Hippocampal formation (tissue), 2 donors: Measurements from ENCODE around the gene CDH16.

Experiments used
- DNase-seq, 2 donors: peaks; one replicate each; lab custom pipeline; 2025; lab: John Stamatoyannopoulos, UW

Gene CDH16

DNA sequence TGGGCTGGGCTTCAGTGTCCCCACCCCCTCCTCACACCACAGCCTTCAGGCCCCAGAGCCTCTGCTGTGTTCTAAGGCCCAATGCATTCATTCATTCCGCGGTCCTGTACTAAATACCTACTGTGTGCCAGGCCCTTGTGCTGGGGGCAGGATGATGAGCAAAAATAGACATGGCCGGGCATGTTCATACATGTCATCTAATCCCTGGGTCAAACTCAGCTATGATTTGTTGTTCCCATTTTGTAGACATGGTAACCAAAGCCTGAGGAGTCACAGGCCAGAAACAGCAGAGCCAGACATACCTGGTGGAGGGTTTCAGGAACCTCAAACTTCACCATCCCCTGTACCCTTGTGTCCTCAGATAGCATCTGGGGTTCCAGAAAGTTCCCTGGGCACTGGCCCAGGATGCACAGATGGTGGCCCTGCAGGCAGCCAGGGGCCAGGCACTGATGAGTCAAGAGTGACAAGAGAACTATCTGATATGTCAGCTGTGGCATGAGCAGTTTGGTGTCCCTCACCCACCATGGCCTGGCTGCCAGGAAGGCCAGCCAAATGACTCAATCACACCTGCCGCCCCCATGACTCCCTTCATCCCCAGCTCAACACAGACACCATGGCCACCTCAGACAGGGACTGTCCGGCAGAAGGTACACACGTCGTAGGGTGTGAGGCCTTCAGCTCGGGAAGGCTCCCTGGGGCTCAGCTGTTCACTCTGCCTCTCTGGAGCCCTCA lies 9.4 kb upstream of the CDH16 start:
- no peak for DNase-seq

DNA sequence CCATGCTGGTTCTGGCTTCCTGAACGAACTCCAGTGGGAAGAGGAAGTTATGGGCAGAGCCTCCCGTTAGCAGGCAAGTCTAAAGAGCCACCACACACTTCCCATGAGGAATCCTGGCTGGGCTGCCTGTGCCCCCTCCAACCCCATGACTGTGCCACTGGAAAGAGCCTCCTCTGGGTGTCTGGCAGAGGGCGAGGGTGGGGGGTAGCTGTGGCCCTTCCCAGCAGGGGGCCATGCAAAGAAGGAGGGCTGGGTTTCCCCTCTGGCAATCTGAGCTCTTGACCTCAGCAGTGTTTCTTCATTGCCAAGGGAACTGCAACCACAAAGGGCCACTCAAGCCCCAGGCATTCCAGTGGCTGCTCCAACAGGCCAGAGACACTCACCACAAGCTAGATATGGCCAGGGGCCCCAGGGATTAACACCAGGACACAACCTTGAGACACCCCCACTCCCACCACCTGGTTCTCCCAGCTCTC lies 8.3 kb upstream of the CDH16 start:
- no peak for DNase-seq

DNA sequence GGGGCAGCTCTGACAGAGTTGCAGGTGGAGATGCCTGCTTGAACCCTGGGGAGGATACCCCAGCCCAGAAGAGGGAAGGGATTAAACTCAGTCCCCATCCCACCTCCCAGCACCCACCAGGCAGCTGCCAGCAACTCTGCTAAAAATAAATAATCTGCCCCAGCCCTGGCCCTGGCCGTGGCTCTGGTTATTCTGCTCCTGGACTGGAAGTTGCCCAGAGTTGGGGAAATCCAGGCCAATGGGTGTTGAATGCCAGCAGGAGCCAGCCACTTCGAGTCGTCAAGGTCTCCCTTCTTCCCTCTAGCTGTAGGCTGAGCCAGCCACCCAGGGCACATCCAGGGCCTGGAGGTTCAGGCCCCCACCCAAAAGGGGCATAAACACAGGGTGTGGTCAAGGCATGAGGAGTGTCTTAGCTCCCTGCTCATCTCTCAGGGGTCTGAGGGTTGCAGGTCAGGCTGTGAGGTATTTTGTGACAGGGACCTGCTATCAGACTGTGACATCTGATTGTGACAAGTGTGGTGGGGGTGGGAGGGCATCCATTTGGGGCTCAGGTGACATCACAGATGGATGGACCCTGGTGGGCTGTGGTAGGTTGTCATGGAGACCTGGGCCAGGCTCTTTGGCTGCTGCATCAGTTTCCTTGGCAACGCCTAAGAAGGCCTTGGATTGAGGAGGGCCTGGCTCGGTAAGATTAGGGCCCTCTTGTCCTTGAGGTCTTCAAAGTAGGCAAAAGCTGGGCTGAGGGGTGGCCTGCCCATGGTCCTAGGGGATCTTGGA lies 7.7 kb upstream of the CDH16 start:
- DNase-seq, result no peak

DNA sequence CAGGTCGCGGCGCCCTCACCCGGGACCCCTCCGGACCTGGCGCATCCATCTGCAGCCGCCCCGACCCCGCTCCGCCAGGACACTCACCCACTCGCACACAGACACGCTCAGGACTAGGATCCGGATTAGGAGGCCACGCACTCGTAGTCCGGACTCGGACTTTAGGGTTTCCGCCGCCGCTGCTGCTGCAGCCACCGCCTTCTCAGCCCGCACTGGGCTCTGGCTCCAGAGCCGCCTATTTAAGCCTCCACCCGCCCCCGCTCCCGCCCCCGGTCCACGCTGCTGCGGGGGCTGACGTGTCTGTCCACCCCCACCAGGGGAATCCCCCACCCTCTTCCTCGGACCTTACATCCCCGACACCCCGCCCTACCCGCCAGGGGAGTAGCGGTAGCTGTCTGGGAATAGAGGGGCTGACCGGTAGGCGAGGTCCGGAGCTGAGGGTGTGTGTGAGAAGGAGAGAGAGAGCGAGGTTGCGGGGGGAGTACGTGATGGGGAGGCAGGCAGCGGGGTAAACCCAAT lies 6.7 kb upstream of the CDH16 start, which contains the start of gene RRAD:
TSS of gene RRAD (minus strand) at position 214 of the 519 bp plus-strand sequence. CDS start 356 bp downstream, outside the sequence.
- DNase-seq, result no peak

DNA sequence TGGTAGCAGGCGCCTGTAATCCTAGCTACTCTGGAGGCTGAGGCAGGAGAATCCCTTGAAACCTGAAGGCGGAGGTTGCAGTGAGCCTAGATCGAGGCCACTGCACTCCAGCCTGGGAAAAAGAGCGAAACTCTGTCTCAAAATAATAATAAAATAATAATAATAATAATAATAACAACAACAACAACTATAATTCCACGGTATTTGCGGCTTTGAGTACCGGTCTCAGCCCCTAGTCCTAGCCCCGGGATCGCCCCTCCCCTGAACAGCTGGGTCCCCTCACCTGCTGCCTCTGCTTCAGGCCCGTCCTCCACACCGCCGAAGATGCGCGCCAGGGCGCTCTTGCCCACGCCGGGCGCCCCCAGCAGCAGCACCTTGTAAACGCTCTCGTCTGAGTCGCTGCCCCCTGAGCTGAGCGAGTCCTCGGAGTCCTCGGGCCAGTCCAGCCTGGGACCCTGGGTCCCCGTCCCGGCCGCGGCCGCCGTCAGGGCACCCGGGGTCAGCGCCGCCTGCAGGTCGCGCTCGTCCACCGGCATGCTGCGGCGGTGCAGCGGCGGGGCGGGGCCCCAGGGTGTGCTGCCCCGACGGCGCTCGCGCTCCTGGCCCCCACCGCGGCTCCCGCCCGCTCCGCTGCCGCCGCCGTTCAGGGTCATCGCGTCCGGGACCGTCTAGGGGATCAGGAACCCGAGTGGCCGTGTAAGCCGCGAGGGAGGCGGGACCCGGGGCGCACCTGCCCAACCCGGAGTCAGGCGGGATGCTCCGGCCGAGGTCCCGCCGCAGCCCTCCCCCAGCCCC lies 6.0 kb upstream of the CDH16 start:
- no peak for DNase-seq

DNA sequence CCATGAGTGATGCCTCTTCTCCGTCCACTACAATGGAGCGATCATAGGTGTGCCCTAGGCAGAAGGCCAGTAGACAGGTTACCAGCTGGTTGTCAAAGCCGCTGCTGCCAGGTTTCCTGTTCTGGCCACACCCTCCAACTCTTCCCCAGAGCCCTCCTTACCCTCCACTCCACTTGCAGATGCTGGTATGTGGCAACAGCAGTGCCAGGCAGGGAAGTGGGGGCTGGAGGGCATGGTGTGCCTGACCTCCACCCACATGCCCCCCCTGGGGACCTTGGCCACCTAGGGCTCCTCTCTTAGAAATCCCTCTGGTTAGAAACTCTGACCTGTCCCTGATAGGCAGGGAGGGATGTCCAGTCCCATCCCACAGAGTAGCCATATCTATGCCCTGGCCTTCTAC lies 5.2 kb upstream of the CDH16 start:
- no peak for DNase-seq

DNA sequence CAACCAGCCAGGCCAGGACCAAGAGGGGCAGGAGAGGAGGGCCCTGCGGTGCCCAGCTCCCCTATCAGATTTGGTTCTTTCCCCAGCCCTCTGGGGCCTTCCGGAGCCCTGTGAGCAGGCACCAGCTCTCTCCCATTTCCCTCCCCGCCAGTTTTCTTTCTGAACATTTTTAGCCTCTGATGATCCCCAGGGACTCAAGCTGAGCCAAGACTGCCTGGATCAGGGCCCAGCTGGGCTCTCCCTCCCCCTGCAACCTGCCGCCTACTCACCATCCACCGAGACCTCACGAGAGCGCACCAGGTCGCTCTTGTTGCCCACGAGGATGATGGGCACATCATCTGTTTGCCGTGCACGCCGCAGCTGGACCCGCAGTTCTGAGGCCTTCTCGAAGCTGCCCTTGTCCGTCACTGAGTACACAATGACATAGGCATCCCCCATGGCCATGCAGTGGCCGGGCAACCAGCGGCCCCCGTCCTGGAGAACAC lies 4.6 kb upstream of the CDH16 start:
- no peak for DNase-seq

DNA sequence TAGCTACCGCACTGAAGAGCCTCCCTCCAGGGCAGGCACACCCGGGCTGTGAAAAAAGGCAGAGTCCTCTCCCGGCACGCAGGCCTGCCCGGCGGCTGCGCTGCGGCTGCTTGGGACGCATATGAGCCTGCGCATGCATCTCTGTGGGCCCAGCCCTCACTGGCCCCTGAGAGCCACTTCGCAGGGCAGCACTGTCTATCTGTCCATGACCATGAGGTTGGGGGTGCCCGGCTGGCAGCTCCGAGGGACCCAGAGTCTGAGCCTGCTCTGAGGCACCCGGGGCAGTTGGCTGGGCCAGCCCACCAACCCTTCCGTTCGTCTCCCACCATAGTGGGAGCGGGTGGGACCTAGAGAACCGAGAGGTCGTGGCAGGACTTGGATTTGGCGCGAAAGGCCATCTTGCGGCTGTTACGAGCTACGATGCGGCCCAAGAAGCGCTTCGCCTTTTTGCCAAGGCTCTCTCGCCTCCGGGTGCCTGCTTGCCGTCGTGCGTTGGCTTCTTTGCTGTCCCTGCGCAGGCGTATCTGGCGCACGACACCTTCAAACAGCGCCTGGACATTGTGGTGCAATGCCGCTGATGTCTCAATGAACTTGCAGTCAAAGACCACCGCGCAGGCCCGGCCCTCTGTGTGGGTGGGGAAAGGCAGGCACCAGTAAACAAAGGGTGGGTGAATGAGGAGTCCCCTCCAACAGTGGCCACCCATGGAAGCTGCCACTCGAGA lies 3.2 kb upstream of the CDH16 start:
- no peak for DNase-seq

DNA sequence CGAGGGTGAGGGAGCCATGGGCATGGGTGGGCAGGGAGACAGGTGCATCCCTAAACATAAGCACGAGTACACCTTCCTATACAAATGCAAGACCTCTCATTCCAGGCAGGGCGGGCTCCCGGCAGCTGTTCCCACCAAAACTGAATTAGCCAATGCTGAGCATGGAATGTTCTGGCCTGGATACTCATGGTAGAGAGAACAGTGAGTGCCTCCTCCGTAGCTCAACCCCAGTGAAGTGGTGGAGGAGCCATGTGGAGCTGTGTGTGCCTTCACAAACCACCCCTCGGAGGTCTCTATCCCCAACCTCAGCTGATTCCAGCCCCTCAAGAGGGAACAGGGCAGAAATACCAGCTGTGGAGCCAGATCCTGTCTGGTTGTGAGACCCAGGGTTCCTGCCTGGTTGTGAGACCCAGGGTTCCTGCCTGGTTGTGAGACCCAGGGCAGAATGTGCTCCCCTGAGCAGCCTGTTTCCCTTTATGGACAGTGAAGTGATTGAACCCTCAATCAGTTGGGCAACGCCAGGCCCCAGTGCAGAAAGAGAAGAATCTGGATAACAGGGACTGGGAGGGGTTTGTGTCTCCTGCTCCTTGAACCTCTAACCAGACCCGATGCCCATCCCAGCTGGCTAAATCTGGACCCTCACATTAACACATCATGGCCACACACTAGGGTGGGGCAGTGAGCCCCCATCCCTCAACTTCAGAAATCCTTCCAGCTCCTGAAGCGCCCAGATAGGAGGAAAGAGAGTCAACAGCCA lies 2.4 kb upstream of the CDH16 start:
- no peak for DNase-seq

DNA sequence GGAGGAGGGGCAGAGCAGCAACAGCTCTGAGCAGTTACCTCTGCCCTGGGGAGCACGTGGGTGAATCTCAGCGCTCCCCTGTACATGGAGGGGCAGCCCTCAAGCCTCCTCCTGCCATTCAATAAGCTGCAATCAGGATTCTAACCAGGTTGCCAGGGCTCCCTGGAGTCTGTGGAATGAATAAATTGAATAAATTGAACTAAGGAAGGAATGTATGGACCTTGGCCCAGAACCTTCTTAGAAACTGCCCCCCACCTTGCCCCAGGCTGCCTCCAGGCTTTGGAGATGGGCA lies 1.6 kb upstream of the CDH16 start:
- DNase-seq, result no peak

DNA sequence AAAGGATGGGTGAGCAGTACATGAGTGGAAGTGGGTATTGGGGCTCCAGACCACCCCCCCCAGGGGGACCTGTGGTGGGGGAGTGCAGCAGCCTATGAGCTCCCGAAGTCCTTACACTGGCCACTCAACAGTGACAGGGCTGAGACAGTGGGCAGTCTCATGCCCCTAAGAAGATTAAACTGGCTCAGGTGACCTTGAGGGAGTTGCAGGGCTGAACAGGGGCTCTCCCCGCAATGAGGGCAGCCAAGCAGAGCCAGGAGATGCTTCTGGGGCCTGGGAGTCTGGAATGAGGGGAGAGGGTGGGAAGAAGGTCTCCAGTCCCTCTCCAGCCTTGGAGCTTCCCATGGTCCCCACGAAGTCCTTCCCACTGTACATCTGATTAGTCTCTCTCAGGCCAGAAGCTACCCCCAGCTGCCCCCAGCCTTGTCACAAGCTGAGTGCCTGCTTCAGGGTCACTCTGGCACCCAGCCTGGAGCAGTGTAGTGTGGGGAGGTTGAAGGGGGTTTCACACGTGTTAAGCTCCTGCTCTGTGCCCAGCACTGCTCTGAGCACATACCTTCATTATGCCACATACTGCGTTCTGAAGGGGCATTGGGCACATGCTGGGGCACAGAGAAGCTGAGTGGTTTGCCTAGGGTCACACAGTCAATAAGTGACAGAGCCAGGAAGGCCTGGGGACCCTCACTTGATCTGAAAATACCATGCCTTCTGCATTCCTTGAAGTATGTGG lies 1.0 kb upstream of the CDH16 start:
- DNase-seq, result no peak

DNA sequence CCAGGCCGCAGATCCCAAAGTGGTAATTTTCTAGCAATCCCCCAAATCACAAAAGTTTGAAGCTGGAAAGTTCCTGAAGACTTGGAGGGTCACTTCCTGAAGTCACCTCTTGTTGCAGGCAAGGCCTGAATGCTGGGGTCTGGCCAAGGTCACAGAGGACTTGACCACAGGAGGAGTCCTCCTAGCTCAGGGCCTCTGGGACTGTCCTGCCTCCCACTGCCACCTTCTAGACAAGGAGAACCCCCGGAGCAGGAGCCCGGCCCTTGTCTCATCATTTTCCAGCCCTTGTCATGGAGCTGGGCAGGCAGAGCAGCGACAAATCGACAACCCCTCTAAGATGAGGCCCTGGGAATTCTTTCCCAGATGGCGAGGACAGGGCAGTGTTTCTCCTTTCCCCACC lies 330 bp downstream of the CDH16 start:
- DNase-seq, result no peak

DNA sequence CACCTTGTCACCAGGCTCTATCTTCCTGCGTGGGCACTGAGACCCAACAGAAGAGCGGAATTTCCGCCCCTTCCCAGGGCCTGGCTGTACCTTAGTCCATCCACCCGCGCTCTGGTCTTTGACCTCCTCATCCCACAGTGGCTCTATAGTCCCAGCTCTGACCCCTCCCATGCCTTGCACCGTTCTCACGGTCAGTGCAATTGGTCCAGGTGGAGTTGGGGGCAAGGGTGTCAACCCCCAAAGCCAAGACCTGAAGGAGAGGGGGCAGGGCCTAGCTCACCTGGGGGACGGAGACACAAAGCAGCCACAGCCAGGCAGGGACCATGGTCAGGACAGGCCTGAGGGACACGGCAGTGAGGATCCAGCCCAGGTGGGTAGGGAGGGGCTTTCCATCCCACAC lies 944 bp downstream of the CDH16 start:
- no peak for DNase-seq

DNA sequence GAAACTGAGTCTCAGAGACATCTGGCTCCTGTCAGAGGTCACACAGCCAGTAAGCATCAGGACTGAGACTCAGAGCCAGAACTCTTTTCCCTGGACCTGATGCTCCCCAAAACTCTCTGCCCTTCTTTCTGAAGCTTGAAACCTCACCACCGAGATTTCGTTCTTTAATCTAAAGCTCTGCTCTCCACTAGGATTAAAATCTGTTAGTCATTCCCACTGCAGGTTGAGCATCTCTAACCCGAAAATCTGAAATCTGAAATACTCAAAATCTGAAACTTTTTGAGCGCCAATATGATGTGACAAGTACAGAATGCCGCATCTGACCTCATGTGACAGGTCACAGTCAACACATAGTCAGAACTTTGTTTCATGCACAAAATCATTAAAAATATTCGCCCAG lies 2.2 kb downstream of the CDH16 start:
- DNase-seq, result no peak

DNA sequence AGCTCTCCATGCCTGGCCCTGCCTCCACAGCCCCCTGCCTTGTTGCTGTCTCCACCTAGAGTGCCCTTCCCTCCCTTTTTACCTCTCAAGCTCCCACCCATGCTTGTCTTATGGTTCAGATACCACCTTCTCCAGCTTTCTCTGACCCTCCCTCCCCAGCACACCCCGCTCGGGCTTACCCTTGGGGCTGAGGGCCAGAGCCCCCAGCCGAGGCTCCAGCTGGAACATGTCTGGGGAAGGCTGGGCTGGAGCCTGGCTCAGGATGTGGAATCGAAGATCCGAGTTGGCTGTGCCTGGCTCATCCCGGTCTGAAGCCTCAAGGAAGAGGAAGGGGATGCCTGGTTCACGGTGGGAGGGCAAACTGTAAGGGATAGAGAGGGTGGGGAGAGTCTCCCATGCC lies 3.6 kb downstream of the CDH16 start:
- DNase-seq, result no peak

DNA sequence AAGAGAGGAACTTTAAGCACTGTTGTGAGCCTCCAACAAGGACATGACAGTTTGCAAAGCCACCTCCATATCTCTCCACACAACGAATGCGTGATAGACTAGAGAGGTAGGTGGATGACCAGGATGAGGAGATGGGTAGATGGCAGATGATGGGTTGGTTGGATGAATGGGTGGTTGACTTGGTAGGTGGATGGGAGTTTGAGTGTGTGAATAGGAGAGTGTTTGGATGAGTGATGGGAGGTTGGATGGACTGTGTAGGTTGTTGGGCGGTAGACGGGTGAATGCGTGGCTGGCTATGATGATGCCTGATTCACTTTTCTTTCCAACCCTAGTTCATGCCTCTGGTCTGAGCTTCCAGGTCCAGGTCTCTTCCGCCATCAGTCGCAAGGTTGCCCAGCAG lies 4.1 kb downstream of the CDH16 start:
- DNase-seq, result no peak

DNA sequence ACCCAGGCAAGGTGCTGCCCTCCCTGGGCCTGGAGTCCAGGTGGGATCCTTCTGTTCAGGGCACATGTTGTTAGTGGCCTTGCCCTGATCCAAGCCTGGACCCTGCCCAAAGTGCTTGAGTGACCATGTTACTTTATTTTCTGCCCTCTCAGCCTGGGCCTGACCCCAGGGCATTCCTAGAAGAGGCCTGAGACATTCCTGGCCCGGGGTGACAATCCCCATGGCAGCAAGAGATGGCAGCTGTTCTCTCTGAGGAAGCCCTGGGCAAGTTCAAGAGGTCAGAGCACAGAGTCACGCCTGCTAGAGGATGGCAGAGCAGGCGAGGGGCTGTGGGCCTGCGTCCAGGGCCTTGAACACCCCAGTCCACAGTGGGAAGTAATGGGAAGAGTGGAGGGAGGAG lies 5.0 kb downstream of the CDH16 start:
- DNase-seq, result no peak

DNA sequence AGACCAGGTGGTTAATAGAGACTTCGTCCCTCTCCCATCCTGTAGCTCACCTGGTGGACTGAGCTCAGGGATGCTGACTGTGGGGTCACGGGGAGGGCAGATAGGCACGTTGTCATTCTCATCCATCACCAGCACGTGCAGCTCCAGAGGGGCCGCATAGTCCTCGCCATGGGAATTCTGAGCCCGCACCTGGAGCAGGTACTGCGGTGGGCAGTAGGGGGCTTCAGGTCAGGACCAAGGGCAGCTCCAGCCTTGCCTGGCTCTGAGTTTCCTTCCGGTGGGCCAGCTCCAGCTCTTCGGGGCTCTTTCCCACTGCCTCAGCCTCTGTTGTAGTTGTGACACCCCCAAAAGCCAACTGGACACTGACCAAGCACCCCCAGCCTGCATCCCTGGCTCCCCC lies 5.6 kb downstream of the CDH16 start:
- DNase-seq, result no peak

DNA sequence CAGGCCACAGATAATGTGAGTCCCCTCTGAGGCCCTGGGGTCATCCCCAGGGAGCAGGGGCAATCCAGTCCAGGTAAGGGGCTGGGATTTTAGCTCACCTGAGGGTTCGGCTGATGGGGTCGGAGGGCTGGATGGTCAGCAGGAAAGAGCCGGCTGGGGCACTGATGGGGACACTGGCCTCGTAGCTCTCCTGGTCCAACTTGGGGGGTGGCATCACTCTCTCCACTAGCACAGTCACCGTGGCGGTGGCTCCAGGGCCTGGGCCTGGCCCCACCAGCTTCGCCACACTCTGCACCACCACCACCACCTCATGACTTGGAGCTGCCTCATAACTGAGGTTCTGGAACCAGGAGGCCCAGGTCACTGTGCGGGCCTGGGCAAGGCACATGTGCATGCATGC lies 6.9 kb downstream of the CDH16 start:
- no peak for DNase-seq

DNA sequence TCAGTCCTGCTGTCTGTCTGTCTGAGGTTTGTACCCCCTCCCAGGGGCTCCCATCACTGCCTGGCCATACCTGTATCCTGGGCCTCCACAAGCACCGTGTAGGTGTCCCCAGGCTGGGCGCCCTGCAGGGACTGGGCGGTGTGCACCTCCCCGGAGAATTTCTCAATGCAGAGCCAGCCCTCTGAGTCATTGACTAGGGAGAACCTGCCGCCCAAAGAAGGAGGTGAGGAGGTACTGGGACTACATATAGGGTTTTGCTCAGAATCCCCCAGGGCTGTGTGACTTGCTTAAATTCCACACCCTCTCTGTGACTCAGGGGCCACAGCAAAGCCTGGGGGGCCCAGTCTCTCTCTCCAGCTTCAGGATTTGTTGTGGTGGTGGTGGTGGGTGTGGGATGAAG lies 7.6 kb downstream of the CDH16 start:
- no peak for DNase-seq
